Body of pancreas (tissue), 4 donors: Measurements from ENCODE around the gene OSBPL10. TPM values are rescaled to one million over a fixed set of nuclear protein-coding genes. Genes with fewer than 3 reads are reported as not detected.

Experiments used
- ATAC-seq: fragments of 150-250 bp; one replicate; pipeline ENCODE4 v1.9.1; 2016
- DNase-seq, 4 donors: peaks; one replicate each; pipeline ENCODE4 v3.0.0-alpha.2; 2019
- H3K27ac ChIP-seq, 4 donors: fragments of 200-600 bp; sonication (generic); 1 replicate in 3 of 4; 2 replicates in 1 of 4; pipeline versions ENCODE4 v1.5.1 to v1.6.1; 2016 to 2019; ENCODE audit warnings: mild to moderate bottlenecking in 1 of 4, mixed read lengths in 1 of 4, moderate library complexity in 1 of 4
- H3K27me3 ChIP-seq, 2 donors: fragments of 200-600 bp; sonication (generic); one replicate each; pipeline ENCODE4 v1.6.0; 2016; ENCODE audit warnings: mild to moderate bottlenecking in 1 of 2
- H3K36me3 ChIP-seq, 2 donors: fragments of 200-600 bp; sonication (generic); replicated peaks in 1 of 2; 2 replicates each; pipeline ENCODE4 v1.5.1; 2016; ENCODE audit warnings: low read depth in 2 of 2; ENCODE audit not compliant: insufficient read depth in 1 of 2
- H3K4me1 ChIP-seq: fragments of 200-600 bp; sonication (generic); one replicate; pipeline ENCODE4 v1.6.0; 2016
- H3K4me3 ChIP-seq, 2 donors: fragments of 200-600 bp; sonication (generic); 1 replicate in 1 of 2; 2 replicates in 1 of 2; pipeline ENCODE4 v1.5.1; 2016 to 2019
- H3K9me3 ChIP-seq, 3 donors: fragments of 200-600 bp; sonication (generic); 1 replicate in 2 of 3; 2 replicates in 1 of 3; pipeline ENCODE4 v1.5.1; 2016
- POLR2A ChIP-seq, 3 donors: fragments of 450-650 bp; IDR thresholded peaks; one replicate each; pipeline ENCODE4 v1.6.1; 2016; ENCODE audit warnings: antibody characterized with exemption in 3 of 3, mild to moderate bottlenecking in 2 of 3
- WGBS, 2 donors: methylation state at CpG; one replicate each; pipeline ENCODE4 v1.1.5; 2017; 5-methylcytosine and 5-hydroxymethylcytosine counted together
- intact Hi-C: fragments of 100-400 bp; cut with DNase I; formaldehyde crosslinking; loops from one replicate; pipeline ENCODE4 v1.15.1; 2023
- total RNA-seq, 2 donors: library from RNA; depleted of rRNA; stranded (reverse); fragments of >200 nt; gene quantifications; one replicate each; pipeline ENCODE4 v1.1.0, GENCODE V29; 2016
- TF ChIP-seq, protein P1 (sequence below), 7 experiments: fragments of 450-650 bp in 4 of 7; fragments of 200-600 bp in 3 of 7; sonication (generic) in 3 of 7; IDR thresholded peaks; one replicate each; pipeline ENCODE4 v1.5.1; 2016 to 2019; ENCODE audit warnings: antibody characterized with exemption in 7 of 7

The OSBPL10 gene
- total RNA-seq, 2 donors from 2014 or later: 3.4 to 27.0 TPM

DNA sequence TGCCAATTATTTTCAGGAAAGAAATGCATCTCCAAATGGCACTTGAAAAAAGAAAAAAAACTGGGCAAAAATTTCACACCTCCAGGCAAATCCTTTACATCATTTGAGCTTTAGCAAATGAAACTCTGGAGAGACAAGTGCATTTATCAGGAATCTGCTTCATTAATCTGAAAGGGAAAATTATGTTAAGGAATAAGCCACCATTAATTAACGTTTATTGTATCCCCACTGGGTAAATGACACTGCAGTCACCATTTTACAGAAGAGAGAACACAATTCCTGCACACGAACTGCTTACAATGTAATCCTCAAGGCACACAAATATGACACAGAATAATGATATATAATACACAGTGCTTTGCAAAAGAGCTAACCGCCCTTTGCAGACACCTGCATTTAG, 217.3 kb downstream of the OSBPL10 start:
- no peak for TF ChIP-seq POLR2A (IDR thresholded peaks at IDR 0.05)
- TF ChIP-seq, protein P1, sequence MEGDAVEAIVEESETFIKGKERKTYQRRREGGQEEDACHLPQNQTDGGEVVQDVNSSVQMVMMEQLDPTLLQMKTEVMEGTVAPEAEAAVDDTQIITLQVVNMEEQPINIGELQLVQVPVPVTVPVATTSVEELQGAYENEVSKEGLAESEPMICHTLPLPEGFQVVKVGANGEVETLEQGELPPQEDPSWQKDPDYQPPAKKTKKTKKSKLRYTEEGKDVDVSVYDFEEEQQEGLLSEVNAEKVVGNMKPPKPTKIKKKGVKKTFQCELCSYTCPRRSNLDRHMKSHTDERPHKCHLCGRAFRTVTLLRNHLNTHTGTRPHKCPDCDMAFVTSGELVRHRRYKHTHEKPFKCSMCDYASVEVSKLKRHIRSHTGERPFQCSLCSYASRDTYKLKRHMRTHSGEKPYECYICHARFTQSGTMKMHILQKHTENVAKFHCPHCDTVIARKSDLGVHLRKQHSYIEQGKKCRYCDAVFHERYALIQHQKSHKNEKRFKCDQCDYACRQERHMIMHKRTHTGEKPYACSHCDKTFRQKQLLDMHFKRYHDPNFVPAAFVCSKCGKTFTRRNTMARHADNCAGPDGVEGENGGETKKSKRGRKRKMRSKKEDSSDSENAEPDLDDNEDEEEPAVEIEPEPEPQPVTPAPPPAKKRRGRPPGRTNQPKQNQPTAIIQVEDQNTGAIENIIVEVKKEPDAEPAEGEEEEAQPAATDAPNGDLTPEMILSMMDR (IDR thresholded peaks at IDR 0.05): no peak
- Histone ChIP-seq H3K4me3 (no peak overlapping the region), H3K36me3 (no peaks in the 10 kb centered on the region), H3K27ac (no peak overlapping the region), H3K4me1 (no peaks in the 10 kb centered on the region), H3K9me3 (no peaks in the 10 kb centered on the region), H3K27me3 (no peaks in the 10 kb centered on the region)
- 51 to 64% methylated on average over 3 of the region's 3 CpGs for WGBS, 2 donors
- ATAC-seq (no peak), DNase-seq (no peak)
- intact Hi-C loops: loop anchor here (10.0 kb wide), 1 partner anchor 209 kb away; no protein-coding TSS in a partner anchor

DNA sequence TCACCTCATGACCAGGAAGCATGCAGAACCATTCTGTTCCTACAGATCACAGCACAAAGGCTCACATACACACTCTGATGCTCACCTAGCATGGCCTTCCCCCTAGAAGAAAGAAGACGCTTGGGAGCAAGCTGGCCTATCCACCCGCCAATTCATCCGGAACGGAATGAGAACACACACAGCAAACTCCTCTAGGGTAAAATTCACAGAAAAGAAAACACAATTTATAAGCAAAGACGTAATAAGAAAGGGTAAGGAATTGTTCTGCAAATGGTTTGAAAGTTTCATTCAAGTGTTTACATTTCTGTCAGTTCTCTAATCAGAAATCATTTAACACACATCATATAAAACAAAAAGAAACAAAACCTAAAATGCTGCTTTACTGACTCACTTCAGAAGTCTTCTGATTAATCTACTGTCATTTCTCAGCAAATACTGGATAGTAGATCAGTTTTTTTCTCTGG, 218.1 kb downstream of the OSBPL10 start:
- 88 to 91% methylated on average over 5 of the region's 5 CpGs for WGBS, 2 donors

DNA sequence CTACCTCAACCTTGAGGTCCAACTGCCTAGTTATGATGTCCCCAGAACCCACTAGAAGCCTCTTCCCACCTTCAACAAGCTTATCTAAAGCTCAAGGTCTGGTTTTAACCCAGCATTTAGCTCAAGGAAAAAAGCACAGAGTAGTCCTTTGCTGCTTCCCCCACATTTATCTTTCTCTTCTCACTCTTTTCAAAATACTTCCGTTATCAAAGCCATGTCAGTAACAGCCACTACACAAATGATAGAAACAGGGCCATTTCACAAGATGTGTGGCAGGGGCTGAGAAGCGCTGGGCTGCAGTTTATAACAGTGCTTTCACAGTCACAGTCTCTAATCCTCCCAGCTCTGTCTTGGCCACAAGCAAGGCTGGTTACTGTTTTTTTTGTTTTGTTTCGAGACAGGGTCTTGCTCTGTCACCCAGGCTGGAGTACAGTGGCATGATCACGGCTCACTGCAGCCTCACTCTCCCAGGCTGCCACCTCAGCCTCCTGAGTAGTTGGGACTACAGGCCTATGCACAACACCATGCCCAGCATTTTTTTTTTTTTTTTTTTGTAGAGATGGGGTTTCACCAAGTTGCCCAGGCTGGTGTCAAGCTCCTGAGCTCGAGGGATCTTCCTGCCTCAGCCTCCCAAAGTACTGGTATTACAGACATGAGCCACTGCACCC, 218.8 kb downstream of the OSBPL10 start:
- DNase-seq: no peak
- intact Hi-C loops: loop anchor here (10.0 kb wide), 1 partner anchor 207 kb away; no protein-coding TSS in a partner anchor
- TF ChIP-seq, protein P1 (IDR thresholded peaks at IDR 0.05): no peak
- no peak for TF ChIP-seq POLR2A (IDR thresholded peaks at IDR 0.05)
- no peaks in the 10 kb centered on the region for H3K36me3 ChIP-seq
- no peaks in the 10 kb centered on the region for H3K9me3 ChIP-seq
- H3K27ac ChIP-seq: no peak overlapping the region
- no peak overlapping the region for H3K4me3 ChIP-seq
- H3K4me1 ChIP-seq: no peaks in the 10 kb centered on the region
- ATAC-seq: no peak
- WGBS, 2 donors: 83% methylated on average over 5 of the region's 5 CpGs
- H3K27me3 ChIP-seq: no peaks in the 10 kb centered on the region

More for the DNA sequence above, 218.1 kb downstream of the OSBPL10 start:
- Histone ChIP-seq H3K36me3 (no peaks in the 10 kb centered on the region), H3K27ac (no peak overlapping the region), H3K9me3 (no peaks in the 10 kb centered on the region), H3K27me3 (no peaks in the 10 kb centered on the region), H3K4me1 (no peaks in the 10 kb centered on the region), H3K4me3 (no peak overlapping the region)
- ATAC-seq (no peak), DNase-seq (no peak)
- no peak for TF ChIP-seq POLR2A (IDR thresholded peaks at IDR 0.05)
- TF ChIP-seq, protein P1 (IDR thresholded peaks at IDR 0.05): no peak
- intact Hi-C loops: loop anchor here (10.0 kb wide), 1 partner anchor 208 kb away; no protein-coding TSS in a partner anchor

DNA sequence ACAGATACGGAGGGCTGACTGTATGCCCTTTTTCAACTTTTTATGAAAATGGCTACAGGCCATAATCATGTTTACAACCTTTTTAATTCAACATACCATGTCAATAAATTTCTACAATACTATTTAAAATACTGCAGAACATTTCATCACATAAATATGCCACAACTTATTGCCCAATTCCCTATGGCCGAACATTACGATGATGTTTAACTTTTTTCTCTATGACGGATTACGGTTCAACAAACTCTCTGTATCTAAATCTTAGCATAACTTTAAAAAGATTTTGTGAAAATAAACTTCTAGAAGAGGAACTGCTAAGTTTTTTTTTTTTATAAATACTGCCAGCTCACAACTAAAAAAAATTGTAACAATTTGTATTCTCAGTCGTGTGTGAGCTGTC, 220.4 kb downstream of the OSBPL10 start:
- H3K4me3 ChIP-seq: no peak overlapping the region
- DNase-seq (no peak), ATAC-seq (no peak)
- intact Hi-C loops: loop anchor here (10.0 kb wide), 1 partner anchor 206 kb away; no protein-coding TSS in a partner anchor
- H3K9me3 ChIP-seq: no peaks in the 10 kb centered on the region
- H3K27me3 ChIP-seq: no peaks in the 10 kb centered on the region
- H3K27ac ChIP-seq: no peak overlapping the region
- WGBS, 2 donors: 79 to 90% methylated on average over 6 of the region's 6 CpGs
- TF ChIP-seq, protein P1 (IDR thresholded peaks at IDR 0.05): no peak
- TF ChIP-seq POLR2A (IDR thresholded peaks at IDR 0.05): no peak
- no peaks in the 10 kb centered on the region for H3K36me3 ChIP-seq
- no peaks in the 10 kb centered on the region for H3K4me1 ChIP-seq
